HG03060 (cell line): ENCODE measurements around the gene CDKAL1.
"Not testable (repeated sequence)": the region's sequence is repeated elsewhere in the genome, so short reads cannot be mapped to it uniquely, and the experiment has no call there.

ENCODE experiments used
- ATAC-seq: cut with Tn5 transposase; IDR thresholded peaks from one replicate; pipeline ENCODE4 v1.9.1; 2021; ENCODE audit warnings: low read depth, moderate number of reproducible peaks; ENCODE audit not compliant: unreplicated experiment

The CDKAL1 gene

GRCh38 chr6:20630617-20631548 lies 96.6 kb downstream of the CDKAL1 start:
- no peak for ATAC-seq

DNA sequence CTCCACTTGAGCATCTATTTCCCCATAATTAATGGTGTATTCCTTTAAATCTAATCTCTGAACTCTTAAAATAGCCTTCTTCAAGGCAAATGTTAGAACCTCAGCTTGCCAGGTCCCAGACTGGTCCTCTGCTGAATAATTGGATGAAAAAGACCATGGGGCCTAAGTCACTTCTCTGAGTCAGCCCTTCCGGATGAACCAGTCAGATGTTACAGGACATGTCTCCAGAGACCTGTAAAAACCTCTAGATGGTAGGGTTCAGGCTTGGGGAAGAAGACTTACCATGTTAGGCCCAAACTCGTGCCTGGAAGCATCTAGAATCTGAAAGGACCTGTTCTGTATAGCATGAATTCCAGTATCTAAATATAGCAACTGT lies 97.3 kb downstream of the CDKAL1 start:
- no peak for ATAC-seq

GRCh38 chr6:20632696-20633095 lies 98.4 kb downstream of the CDKAL1 start:
- no peak for ATAC-seq

- ATAC-seq = no peak
Observed at GRCh38 chr6:20633566-20634340, 99.5 kb downstream of the CDKAL1 start.

- ATAC-seq = no peak
Observed at GRCh38 chr6:20639161-20639560, 104.9 kb downstream of the CDKAL1 start.

- no peak for ATAC-seq
Observed at GRCh38 chr6:20640181-20640580, 105.9 kb downstream of the CDKAL1 start.

DNA sequence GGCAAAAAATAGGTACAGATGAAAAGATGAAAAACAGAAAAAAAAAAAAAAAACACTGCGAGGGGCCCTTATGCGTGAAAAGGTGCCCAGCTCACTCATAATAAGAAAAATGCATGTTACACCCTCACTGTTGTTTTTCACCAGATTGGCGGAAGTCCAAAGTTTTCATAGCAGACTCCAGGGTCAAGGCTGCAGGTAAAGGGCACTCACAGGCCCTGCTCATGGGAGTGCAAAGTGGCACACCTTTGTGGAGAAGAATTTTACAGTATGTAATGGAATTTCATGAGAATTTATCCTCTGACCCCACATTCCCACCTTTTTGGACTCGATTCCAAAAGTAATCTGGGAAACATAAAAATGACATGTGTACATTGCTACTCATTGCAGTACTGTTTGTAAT lies 108.2 kb downstream of the CDKAL1 start:
- no peak for ATAC-seq

DNA sequence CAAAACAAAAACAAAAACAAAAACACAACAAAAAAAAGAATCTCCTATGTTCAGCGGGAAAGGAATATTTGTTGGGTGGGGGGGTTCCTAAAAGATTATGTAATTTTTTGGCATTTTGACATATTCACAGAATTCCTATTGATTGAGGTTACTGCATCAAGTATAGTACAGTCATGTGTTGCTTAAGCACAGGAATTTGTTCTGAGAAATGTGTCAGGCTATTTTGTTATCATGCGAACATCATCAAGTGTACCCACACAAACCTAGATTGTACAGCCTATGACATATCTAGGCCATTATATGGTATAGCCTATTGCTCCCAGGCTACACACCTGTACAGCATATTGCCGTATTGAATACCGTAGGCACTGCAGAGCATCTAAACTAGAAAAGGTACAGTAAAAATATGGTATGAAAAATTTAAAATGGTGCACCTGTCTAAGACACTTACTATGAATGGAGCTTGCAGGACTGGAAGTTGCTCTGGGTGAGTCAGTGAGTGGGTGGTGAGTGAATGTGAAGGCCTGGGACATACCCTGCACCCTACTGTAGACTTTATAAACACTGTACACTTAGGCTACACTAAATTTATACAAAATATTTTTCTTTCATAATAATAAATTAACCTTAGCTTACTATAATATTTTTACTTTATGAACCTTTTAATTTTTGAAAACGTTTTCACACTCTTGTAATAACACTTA lies 110.6 kb downstream of the CDKAL1 start:
- no peak for ATAC-seq

- ATAC-seq = not testable (repeated sequence)
Observed at GRCh38 chr6:20645572-20645971, 111.3 kb downstream of the CDKAL1 start.

- ATAC-seq = no peak
Observed at GRCh38 chr6:20647585-20647984, 113.3 kb downstream of the CDKAL1 start.

GRCh38 chr6:20649696-20650470 lies 115.6 kb downstream of the CDKAL1 start:
- not testable (repeated sequence) for ATAC-seq

- ATAC-seq = no peak
Observed at GRCh38 chr6:20652299-20653084, 118.2 kb downstream of the CDKAL1 start.

GRCh38 chr6:20653085-20653479 lies 118.8 kb downstream of the CDKAL1 start:
- no peak for ATAC-seq

- ATAC-seq = no peak
Observed at GRCh38 chr6:20655317-20655716, 121.1 kb downstream of the CDKAL1 start.

DNA sequence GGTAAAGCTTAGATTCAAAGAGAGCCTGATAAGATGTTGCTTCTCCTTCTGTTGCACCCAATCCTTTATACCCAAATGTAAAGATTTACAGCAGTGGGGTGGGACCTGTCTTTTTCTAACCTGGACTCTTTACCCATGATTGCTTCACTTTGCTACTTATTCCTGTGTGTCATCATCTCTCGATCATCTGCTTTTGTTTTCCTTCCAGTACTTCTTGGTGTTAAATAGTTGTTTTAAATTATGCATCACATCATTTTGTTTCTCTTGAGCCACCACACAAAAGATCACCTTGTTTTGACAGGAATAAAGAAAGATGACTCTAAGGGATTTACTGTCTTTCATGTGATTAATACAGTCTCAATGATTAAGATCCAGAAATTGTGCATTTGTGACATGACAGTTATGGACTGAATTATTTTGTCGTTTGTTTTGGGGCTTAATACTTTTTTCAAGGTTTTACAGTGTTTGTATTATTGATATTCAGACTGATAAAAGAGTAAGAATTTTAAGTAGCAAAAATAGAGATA lies 123.1 kb downstream of the CDKAL1 start:
- no peak for ATAC-seq

GRCh38 chr6:20658053-20658452 lies 123.8 kb downstream of the CDKAL1 start:
- no peak for ATAC-seq

DNA sequence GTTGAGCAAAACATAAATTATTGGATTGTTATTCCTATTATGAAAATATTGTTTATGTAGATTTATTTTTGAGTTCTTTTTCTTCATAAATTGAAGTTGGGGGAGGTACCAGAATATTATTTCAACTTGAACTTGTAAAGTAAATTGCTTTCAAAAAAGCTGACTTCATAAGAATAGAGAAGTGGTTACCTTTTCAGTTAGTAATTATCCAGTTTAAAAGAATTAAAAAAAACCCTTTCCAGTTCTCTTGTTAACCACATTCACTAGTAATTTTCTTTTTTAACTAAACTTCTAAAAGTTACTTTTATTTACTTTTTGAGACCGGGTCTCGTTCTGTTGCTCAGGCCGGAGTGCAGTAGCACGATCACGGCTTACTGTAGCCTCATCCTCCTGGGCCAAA lies 124.3 kb downstream of the CDKAL1 start:
- no peak for ATAC-seq

DNA sequence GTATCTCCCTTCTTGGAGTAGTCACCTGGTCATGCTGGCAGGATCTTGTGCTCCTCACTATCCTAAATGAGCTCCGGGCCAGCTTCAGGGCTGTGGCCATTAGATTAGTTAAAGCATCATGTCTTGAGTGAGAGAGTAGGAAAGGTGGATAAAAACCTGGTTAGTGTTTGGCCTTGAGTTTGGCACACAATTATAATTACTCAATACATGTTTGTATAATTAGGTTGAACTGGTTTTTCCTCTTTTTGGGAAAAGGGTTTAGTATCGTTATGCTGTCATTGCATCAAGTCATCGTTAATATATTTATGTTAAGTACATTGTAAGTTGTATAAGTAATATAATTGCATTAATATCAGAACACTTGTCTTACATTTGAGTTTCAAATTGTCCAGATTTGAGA lies 126.3 kb downstream of the CDKAL1 start:
- no peak for ATAC-seq

DNA sequence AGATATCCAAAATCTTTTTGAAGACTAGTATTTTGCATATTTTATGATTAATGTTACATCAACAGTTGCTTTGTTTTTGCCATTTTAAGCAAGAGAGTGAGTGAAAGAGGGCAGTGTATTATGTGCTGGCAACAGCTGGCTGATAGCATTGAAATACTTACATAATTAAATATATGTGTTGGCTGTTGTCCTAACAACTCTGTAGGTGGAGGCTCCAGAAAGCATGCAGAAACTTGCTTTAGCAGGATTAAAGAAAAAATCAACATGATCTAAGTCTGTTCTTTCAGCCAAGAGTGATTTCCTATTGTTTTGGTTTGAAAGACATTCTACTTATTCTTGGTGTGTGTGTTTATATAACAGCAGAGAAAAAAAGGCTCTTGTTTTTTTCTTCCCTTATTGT lies 127.5 kb downstream of the CDKAL1 start:
- no peak for ATAC-seq
